GM19324 (cell line): ENCODE measurements around the gene CASP4.
"Not testable (repeated sequence)": the region's sequence is repeated elsewhere in the genome, so short reads cannot be mapped to it uniquely, and the experiment has no call there.

ENCODE experiments used
- ATAC-seq: cut with Tn5 transposase; IDR thresholded peaks from one replicate; pipeline ENCODE4 v1.9.1; 2021; ENCODE audit warnings: mild to moderate bottlenecking, moderate library complexity; ENCODE audit not compliant: unreplicated experiment, low FRiP score

CASP4 gene

GRCh38 chr11:104957280-104957679 lies 11.1 kb downstream of the CASP4 start:
- ATAC-seq: no peak

GRCh38 chr11:104956528-104956927 lies 11.8 kb downstream of the CASP4 start:
- no peak for ATAC-seq

GRCh38 chr11:104946907-104947306 lies 21.5 kb downstream of the CASP4 start:
- peak; percentile 68 for ATAC-seq

GRCh38 chr11:104944076-104944475 lies 24.3 kb downstream of the CASP4 start:
- ATAC-seq: no peak

- no peak for ATAC-seq
These were observed 24.8 kb downstream of the CASP4 start for GRCh38 chr11:104943561-104943960.

GRCh38 chr11:104934594-104934993 lies 33.8 kb downstream of the CASP4 start:
- no peak for ATAC-seq

- ATAC-seq: not testable (repeated sequence)
These were observed 34.3 kb downstream of the CASP4 start for GRCh38 chr11:104934073-104934472.

- no peak for ATAC-seq
These were observed 39.6 kb downstream of the CASP4 start for GRCh38 chr11:104928811-104929210.

- no peak for ATAC-seq
These were observed 41.4 kb downstream of the CASP4 start for GRCh38 chr11:104926771-104927611.

GRCh38 chr11:104925850-104926249 lies 42.5 kb downstream of the CASP4 start:
- ATAC-seq: no peak

GRCh38 chr11:104918113-104918824 lies 50.1 kb downstream of the CASP4 start:
- ATAC-seq: peak; percentile 72

- peak; percentile 54 for ATAC-seq
These were observed 50.9 kb downstream of the CASP4 start for GRCh38 chr11:104917271-104918112.

GRCh38 chr11:104916442-104916841 lies 51.9 kb downstream of the CASP4 start:
- no peak for ATAC-seq

- ATAC-seq: no peak
These were observed 56.3 kb downstream of the CASP4 start for GRCh38 chr11:104912102-104912501.

- ATAC-seq: peak; percentile 31
These were observed 60.2 kb downstream of the CASP4 start for GRCh38 chr11:104908186-104908531.

- peak; percentile 67 for ATAC-seq
These were observed 60.7 kb downstream of the CASP4 start for GRCh38 chr11:104907521-104908185.

- no peak for ATAC-seq
These were observed 63.1 kb downstream of the CASP4 start for GRCh38 chr11:104905271-104905670.

GRCh38 chr11:104899226-104899625 lies 69.1 kb downstream of the CASP4 start:
- no peak for ATAC-seq

- no peak for ATAC-seq
These were observed 69.7 kb downstream of the CASP4 start for GRCh38 chr11:104898685-104899013.

- ATAC-seq: peak; percentile 56
These were observed 70.3 kb downstream of the CASP4 start, which contains the start of gene CASP12 for GRCh38 chr11:104897891-104898684. TSS of gene CASP12 (minus strand) at chr11:104898460.
